Renal cortical epithelial cell (primary cell): Measurements from ENCODE around the gene C19orf73. TPM values are rescaled to one million over a fixed set of nuclear protein-coding genes. Genes with fewer than 3 reads are reported as not detected.

Experiments
- total RNA-seq: library from RNA; depleted of rRNA; stranded (reverse); fragments of >200 nt; gene quantifications from 2 replicates; pipeline ENCODE4 v1.2.3, GENCODE V29; 2014

C19orf73 gene
- total RNA-seq, 1 donor from 2014 or later, result 0.45 TPM

Other genes with a start within 250 kb of the C19orf73 start
- 28.1 and 29.9 TPM in 2 replicates for gene PPP1R15A, start 246.7 kb downstream of the C19orf73 start, total RNA-seq
- gene TULP2, start 220.4 kb downstream of the C19orf73 start, total RNA-seq, result 0.10 TPM in 1 of 2 replicates, not detected in the other
- 100 and 287 TPM in 2 replicates for gene NUCB1, start 218.8 kb downstream of the C19orf73 start, total RNA-seq
- 0.10 and 1.7 TPM in 2 replicates for gene DHDH, start 185.4 kb downstream of the C19orf73 start, total RNA-seq
- gene BAX, start 164.3 kb downstream of the C19orf73 start, total RNA-seq, result 101 and 135 TPM in 2 replicates
- 1,420 and 1,436 TPM in 2 replicates for gene FTL, start 153.8 kb downstream of the C19orf73 start, total RNA-seq
- 42.9 and 72.1 TPM in 2 replicates for gene GYS1, start 125.8 kb downstream of the C19orf73 start, total RNA-seq
- 170 and 313 TPM in 2 replicates for gene RUVBL2, start 125.3 kb downstream of the C19orf73 start, total RNA-seq
- 0.25 TPM in 1 of 2 replicates, not detected in the other for gene LHB, start 102.1 kb downstream of the C19orf73 start, total RNA-seq
- gene CGB3, start 94.8 kb downstream of the C19orf73 start, total RNA-seq, result not detected in 2 replicates
- 1.0 TPM in 1 of 2 replicates, not detected in the other for gene CGB2, start 87.3 kb downstream of the C19orf73 start, total RNA-seq
- 1.4 TPM in 1 of 2 replicates, not detected in the other for gene CGB1, start 82.2 kb downstream of the C19orf73 start, total RNA-seq
- not detected in 2 replicates for gene CGB5, start 75.3 kb downstream of the C19orf73 start, total RNA-seq
- 1.2 TPM in 1 of 2 replicates, not detected in the other for gene CGB8, start 70.0 kb downstream of the C19orf73 start, total RNA-seq
- gene CGB7, start 61.4 kb downstream of the C19orf73 start, total RNA-seq, result 0.25 and 0.35 TPM in 2 replicates
- gene NTF4, start 54.3 kb downstream of the C19orf73 start, total RNA-seq, result 0.25 and 0.52 TPM in 2 replicates
- not detected in 2 replicates for gene KCNA7, start 46.4 kb downstream of the C19orf73 start, total RNA-seq
- gene SNRNP70, start 33.7 kb downstream of the C19orf73 start, total RNA-seq, result 82.8 and 138 TPM in 2 replicates
- gene LIN7B, start 4.8 kb downstream of the C19orf73 start, total RNA-seq, result 2.5 and 7.5 TPM in 2 replicates
- 2.6 and 3.6 TPM in 2 replicates for gene PPFIA3, start 401 bp upstream of the C19orf73 start, total RNA-seq
- not detected in 2 replicates for gene HRC, start 36.3 kb upstream of the C19orf73 start, total RNA-seq
- gene TRPM4, start 38.6 kb upstream of the C19orf73 start, total RNA-seq, result 15.3 and 30.4 TPM in 2 replicates
- 0.25 TPM in 1 of 2 replicates, not detected in the other for gene SLC6A16, start 206.0 kb upstream of the C19orf73 start, total RNA-seq
- not detected in 2 replicates for gene CD37, start 216.3 kb upstream of the C19orf73 start, total RNA-seq
- gene TEAD2, start 243.3 kb upstream of the C19orf73 start, total RNA-seq, result 28.0 and 34.2 TPM in 2 replicates
- 0.17 and 0.35 TPM in 2 replicates for gene DKKL1, start 244.7 kb upstream of the C19orf73 start, total RNA-seq